BLaER1 treated with 17β-estradiol and CSF1 and Interleukin-3, amounts not matched to agents 10 nM and 100 nM (cell line): ENCODE measurements around the gene ARHGAP26.

ENCODE experiments used
- H3K27ac ChIP-seq, 11 experiments: shearing (Covaris generic); formaldehyde crosslinking; 2 replicates each; pipeline ENCODE4 v1.8.1; 2022
- H3K27me3 ChIP-seq, 11 experiments: shearing (Covaris generic); formaldehyde crosslinking; 2 replicates each; pipeline ENCODE4 v1.8.1; 2022
- H3K36me3 ChIP-seq, 11 experiments: shearing (Covaris generic); formaldehyde crosslinking; 2 replicates each; pipeline ENCODE4 v1.8.1; 2022
- H3K4me1 ChIP-seq, 10 experiments: shearing (Covaris generic); formaldehyde crosslinking; 2 replicates each; pipeline ENCODE4 v1.8.1; 2022
- H3K4me2 ChIP-seq, 11 experiments: shearing (Covaris generic); formaldehyde crosslinking; 2 replicates each; pipeline ENCODE4 v1.8.1; 2022
- H3K4me3 ChIP-seq, 10 experiments: shearing (Covaris generic); formaldehyde crosslinking; 2 replicates each; pipeline ENCODE4 v1.8.1; 2022
- H3K9ac ChIP-seq, 11 experiments: shearing (Covaris generic); formaldehyde crosslinking; 2 replicates each; pipeline ENCODE4 v1.8.1; 2022
- H3K9me3 ChIP-seq, 11 experiments: shearing (Covaris generic); formaldehyde crosslinking; replicated peaks in 1 of 11; 2 replicates each; pipeline ENCODE4 v1.8.1; 2022
- H4K20me1 ChIP-seq, 11 experiments: shearing (Covaris generic); formaldehyde crosslinking; 2 replicates each; pipeline ENCODE4 v1.8.1; 2022
- Cebpa-rat ChIP-seq, 11 experiments: shearing (Covaris generic); IDR thresholded peaks; 2 replicates each; pipeline ENCODE4 v1.8.1; 2022

The ARHGAP26 gene

DNA sequence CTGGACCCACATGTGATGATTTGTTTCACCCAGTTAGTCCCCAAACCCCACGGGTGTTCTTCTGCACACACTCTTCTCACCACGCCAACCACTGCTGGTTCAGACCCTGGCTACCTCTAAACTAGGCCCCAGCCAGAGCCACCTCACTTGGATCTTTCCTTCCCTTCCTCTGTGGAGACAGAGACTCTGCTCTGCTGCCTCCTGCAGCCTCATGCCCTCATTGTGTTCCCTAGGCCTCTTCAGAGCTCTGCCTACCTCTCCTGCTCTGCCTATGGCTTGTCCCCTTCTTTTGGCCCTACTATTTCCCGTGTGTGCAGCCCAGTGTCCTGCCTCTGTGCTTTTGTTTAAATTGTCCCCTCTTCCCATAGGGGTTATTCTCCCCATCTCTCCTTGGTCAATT lies 79.7 kb downstream of the ARHGAP26 start:
- peaks cover 0 to 2% (median 0%) of the 10 kb centered on the region in 11 experiments; a peak in 2 of 22 replicates for H3K9me3 ChIP-seq
- TF ChIP-seq Cebpa-rat (IDR thresholded peaks at IDR 0.05): no peak
- no peak overlapping the region for H3K4me3 ChIP-seq
- peaks cover 31 to 100% (median 49%) of the 10 kb centered on the region in 10 experiments for H3K4me1 ChIP-seq
- no peaks in the 10 kb centered on the region for H3K27me3 ChIP-seq
- H4K20me1 ChIP-seq: peaks cover 0 to 99% (median 46%) of the 10 kb centered on the region in 11 experiments; a peak in 16 of 22 replicates
- H3K9ac ChIP-seq: peak overlapping the region in 2 of 11 experiments; percentile 12 to 21; a peak in 3 of 22 replicates
- H3K36me3 ChIP-seq: peaks cover 0 to 12% (median 0%) of the 10 kb centered on the region in 11 experiments; a peak in 3 of 22 replicates
- peak overlapping the region in 7 of 11 experiments; percentile 3 to 98 (median 93); a peak in 10 of 22 replicates for H3K4me2 ChIP-seq
- H3K27ac ChIP-seq: peak overlapping the region in 6 of 11 experiments; percentile 4 to 90 (median 14); a peak in 6 of 22 replicates

DNA sequence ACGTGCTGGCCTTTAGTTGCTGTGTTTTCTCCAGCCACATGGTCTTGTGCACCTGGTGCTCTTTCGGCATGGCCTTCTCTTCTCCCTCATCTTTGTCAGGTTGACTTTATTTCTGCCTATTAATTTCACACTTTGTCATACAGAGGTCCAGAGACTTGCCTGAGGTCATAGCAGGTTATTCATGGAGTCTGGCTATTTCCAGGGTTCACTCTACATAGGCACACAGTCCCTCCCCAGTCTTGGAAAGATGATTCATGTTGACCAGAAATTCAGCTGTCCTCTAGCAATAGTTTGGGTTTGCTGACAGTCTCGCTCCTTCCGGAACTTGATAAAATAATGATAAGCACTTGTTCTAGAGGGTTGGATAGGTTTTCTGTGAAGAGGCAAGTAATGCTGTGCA lies 81.6 kb downstream of the ARHGAP26 start:
- Histone ChIP-seq H3K9me3 (peaks cover 0 to 21% (median 0%) of the 10 kb centered on the region in 11 experiments; a peak in 2 of 22 replicates), H3K4me3 (no peak overlapping the region), H3K27me3 (no peaks in the 10 kb centered on the region), H3K9ac (no peak overlapping the region), H3K27ac (no peak overlapping the region), H3K4me2 (peak overlapping the region in 3 of 11 experiments; percentile 51 to 69 (median 60); a peak in 6 of 22 replicates), H4K20me1 (peaks cover 0 to 99% (median 63%) of the 10 kb centered on the region in 11 experiments; a peak in 16 of 22 replicates), H3K36me3 (peaks cover 0 to 27% (median 0%) of the 10 kb centered on the region in 11 experiments; a peak in 3 of 22 replicates), H3K4me1 (peaks cover 13 to 95% (median 33%) of the 10 kb centered on the region in 10 experiments)
- TF ChIP-seq Cebpa-rat (IDR thresholded peaks at IDR 0.05): no peak

DNA sequence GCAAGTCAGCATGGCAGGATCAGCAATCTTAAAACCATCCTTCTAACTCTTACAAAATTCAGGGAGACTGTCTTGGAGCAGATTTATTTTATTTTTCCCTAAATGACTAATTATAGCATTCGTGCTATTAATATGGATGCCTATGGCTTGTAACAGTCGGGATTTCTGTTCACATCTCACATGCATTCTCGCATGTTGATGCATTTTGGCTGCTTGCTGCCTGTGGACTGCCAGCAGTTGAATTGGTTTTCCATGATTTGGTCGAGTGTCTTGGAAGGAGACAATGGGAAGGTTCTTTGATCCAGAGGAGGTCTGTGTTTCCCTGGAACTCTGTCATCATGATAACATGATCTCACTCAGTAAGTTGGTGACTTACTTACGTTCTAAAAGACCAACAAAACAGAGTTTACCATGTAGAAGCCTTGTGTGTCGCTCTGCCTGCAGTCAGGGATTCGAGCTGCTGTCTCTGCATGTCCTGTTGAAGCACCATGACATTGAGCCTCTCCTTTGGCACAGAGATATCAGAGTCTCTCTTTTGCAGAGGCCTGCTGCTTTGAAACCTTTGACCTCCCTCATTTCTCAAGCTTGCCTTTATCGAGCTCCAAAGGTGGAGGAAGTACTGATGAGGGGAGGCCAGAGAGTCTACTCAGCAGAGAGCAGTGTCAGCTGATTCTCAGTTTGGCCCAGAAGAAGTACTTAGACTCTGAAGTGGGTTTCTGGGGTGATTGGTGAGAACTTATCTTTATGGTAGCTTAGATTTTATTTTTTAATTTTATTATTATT lies 82.4 kb downstream of the ARHGAP26 start:
- peaks cover 0 to 32% (median 0%) of the 10 kb centered on the region in 11 experiments; a peak in 3 of 22 replicates for H3K36me3 ChIP-seq
- peaks cover 3 to 100% (median 72%) of the 10 kb centered on the region in 11 experiments; a peak in 17 of 22 replicates for H4K20me1 ChIP-seq
- H3K27me3 ChIP-seq: no peaks in the 10 kb centered on the region
- H3K4me3 ChIP-seq: no peak overlapping the region
- H3K9ac ChIP-seq: no peak overlapping the region
- no peak overlapping the region for H3K27ac ChIP-seq
- H3K4me2 ChIP-seq: peak overlapping the region in 3 of 11 experiments; percentile 51 to 69 (median 60); a peak in 6 of 22 replicates
- no peak for TF ChIP-seq Cebpa-rat (IDR thresholded peaks at IDR 0.05)
- peaks cover 4 to 95% (median 25%) of the 10 kb centered on the region in 10 experiments; a peak in 18 of 20 replicates for H3K4me1 ChIP-seq
- peaks cover 0 to 21% (median 0%) of the 10 kb centered on the region in 11 experiments; a peak in 2 of 22 replicates for H3K9me3 ChIP-seq

DNA sequence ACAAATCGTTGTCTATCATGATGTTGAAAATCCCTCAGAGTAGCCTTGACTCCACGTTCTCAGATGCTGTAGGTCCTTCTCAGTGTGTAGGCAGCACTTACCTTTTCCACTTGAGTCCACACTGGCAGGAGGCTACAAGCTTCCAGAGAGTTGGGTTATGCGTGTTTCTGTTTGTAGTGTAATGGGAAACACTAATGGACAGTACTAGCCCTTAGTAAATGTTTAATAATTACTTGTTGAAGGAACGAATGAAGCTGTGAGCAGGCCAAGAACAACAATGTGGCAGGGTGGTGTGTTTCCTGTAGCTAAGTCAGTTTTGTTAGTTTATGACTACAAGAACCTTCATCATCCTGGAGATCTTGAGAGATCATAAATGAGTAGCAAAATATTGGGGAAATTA lies 83.5 kb downstream of the ARHGAP26 start:
- peak overlapping the region in 3 of 11 experiments; percentile 51 to 69 (median 60); a peak in 6 of 22 replicates for H3K4me2 ChIP-seq
- no peaks in the 10 kb centered on the region for H3K27me3 ChIP-seq
- H3K36me3 ChIP-seq: peaks cover 0 to 32% (median 0%) of the 10 kb centered on the region in 11 experiments; a peak in 3 of 22 replicates
- no peak overlapping the region for H3K27ac ChIP-seq
- no peak for TF ChIP-seq Cebpa-rat (IDR thresholded peaks at IDR 0.05)
- peaks cover 0 to 21% (median 0%) of the 10 kb centered on the region in 11 experiments; a peak in 2 of 22 replicates for H3K9me3 ChIP-seq
- H3K9ac ChIP-seq: no peak overlapping the region
- H3K4me3 ChIP-seq: no peak overlapping the region
- H3K4me1 ChIP-seq: peaks cover 0 to 92% (median 15%) of the 10 kb centered on the region in 10 experiments; a peak in 14 of 20 replicates
- peaks cover 3 to 100% (median 83%) of the 10 kb centered on the region in 11 experiments; a peak in 18 of 22 replicates for H4K20me1 ChIP-seq

DNA sequence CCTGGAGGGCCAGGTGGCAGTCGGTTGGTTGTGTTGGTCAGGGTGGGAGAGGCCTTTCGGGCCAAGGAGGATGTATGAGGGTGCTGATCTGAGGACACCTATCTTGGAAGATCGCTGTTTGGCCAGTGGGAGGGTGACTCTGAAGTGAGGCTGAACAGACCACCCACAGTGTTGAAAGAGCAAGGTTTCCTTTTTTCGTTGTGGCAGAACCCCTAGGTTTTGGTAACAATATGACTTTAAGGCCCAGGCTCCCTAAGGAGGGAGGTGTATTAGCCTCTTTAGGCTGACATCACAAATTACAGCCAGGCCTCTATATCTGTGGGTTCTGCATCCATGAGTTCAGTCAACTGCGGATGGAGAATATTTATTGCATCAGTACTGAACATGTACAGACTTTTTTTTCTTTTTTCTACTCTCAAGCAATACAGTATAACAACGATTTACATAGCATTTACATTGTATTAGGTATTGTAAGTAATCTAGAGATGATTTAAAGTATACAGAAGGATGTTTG lies 86.1 kb downstream of the ARHGAP26 start:
- TF ChIP-seq Cebpa-rat (IDR thresholded peaks at IDR 0.05): no peak
- no peak overlapping the region for H3K27ac ChIP-seq
- no peaks in the 10 kb centered on the region for H3K27me3 ChIP-seq
- H3K4me3 ChIP-seq: no peak overlapping the region
- peaks cover 0 to 21% (median 0%) of the 10 kb centered on the region in 11 experiments; a peak in 2 of 22 replicates for H3K9me3 ChIP-seq
- peaks cover 8 to 91% (median 18%) of the 10 kb centered on the region in 10 experiments for H3K4me1 ChIP-seq
- H4K20me1 ChIP-seq: peaks cover 3 to 100% (median 90%) of the 10 kb centered on the region in 11 experiments; a peak in 19 of 22 replicates
- peaks cover 0 to 32% (median 0%) of the 10 kb centered on the region in 11 experiments; a peak in 3 of 22 replicates for H3K36me3 ChIP-seq
- H3K4me2 ChIP-seq: peak overlapping the region in 4 of 11 experiments; percentile 3 to 38 (median 14); a peak in 2 of 22 replicates
- no peak overlapping the region for H3K9ac ChIP-seq

DNA sequence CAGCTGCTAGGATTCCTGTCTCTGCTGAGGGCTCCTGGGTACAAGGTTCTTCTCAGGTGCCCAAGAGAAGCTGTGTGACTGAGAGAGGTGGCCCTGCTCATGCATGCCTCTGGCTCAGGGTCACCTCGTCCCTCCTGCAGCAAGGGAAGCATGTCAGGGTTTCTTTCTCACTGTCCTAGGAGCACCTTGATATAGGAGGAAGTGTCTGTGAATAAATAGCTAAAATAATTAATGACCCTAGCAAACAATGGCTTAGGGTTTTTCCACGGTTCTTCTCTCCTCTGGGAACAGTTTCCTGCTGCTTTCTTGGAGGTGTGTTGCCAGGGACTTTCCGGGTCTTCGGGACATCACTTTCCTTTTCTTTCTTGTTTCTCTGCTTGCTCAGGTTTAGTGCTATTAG lies 87.2 kb downstream of the ARHGAP26 start:
- peak overlapping the region in 2 of 11 experiments; percentile 16 to 42; a peak in 3 of 22 replicates for H3K4me2 ChIP-seq
- H4K20me1 ChIP-seq: peaks cover 3 to 100% (median 91%) of the 10 kb centered on the region in 11 experiments; a peak in 19 of 22 replicates
- H3K4me3 ChIP-seq: no peak overlapping the region
- no peak overlapping the region for H3K27ac ChIP-seq
- no peaks in the 10 kb centered on the region for H3K27me3 ChIP-seq
- peaks cover 0 to 21% (median 0%) of the 10 kb centered on the region in 11 experiments; a peak in 2 of 22 replicates for H3K9me3 ChIP-seq
- H3K4me1 ChIP-seq: peaks cover 15 to 91% (median 27%) of the 10 kb centered on the region in 10 experiments
- TF ChIP-seq Cebpa-rat (IDR thresholded peaks at IDR 0.05): no peak
- H3K36me3 ChIP-seq: peaks cover 0 to 27% (median 0%) of the 10 kb centered on the region in 11 experiments; a peak in 2 of 22 replicates
- H3K9ac ChIP-seq: 0 out of 22 replicates have a peak overlapping the region, but pooled peaks of 1 of the 11 experiments have one; percentile 28

DNA sequence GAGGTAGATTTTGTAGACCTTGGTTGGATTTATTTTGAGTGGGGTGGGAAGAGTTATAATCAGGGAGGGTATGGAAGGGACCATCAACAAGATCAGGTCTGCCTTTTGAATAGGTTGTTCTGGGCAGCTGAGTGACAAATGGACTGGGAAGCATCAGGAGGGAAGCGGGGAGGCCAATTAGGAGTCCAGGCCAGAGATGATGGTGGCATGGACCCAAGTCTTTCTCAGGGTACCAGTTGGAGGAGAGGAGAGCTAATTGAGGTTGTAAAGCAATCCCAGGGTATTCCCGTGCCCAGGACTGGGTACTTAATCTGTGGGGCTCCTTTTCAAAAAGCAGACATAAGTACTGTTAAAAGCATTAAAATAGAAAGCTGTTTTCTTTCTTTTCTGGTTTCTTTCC lies 88.9 kb downstream of the ARHGAP26 start:
- no peak overlapping the region for H3K4me3 ChIP-seq
- no peak overlapping the region for H3K27ac ChIP-seq
- H4K20me1 ChIP-seq: peaks cover 3 to 100% (median 90%) of the 10 kb centered on the region in 11 experiments; a peak in 20 of 22 replicates
- TF ChIP-seq Cebpa-rat (IDR thresholded peaks at IDR 0.05): no peak
- H3K36me3 ChIP-seq: peaks cover 0 to 27% (median 0%) of the 10 kb centered on the region in 11 experiments; a peak in 3 of 22 replicates
- peak overlapping the region in 1 of 11 experiments; percentile 33; a peak in 1 of 22 replicates for H3K4me2 ChIP-seq
- peaks cover 15 to 91% (median 27%) of the 10 kb centered on the region in 10 experiments for H3K4me1 ChIP-seq
- no peak overlapping the region for H3K9ac ChIP-seq
- no peaks in the 10 kb centered on the region for H3K27me3 ChIP-seq
- H3K9me3 ChIP-seq: peaks cover 0 to 21% (median 0%) of the 10 kb centered on the region in 11 experiments; a peak in 2 of 22 replicates

DNA sequence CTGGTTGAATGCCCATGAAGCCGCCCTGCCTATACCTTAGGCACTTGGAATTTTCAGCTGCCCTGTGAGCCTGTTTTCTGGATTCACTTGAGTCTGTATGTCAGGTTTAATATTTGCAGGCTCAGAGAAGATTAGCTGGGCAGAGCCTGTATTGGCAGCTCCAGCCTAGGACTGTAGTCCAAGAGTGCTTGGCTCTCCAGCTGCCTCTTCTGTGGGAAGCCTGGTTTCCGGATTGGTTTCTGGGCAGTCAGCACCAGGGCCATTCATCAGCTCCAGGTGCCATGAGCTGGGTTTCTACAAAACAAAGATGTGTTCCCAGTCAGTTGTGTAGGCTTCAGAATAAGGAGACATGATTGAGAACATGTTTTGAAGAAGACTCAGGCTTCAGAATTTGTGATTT lies 90.1 kb downstream of the ARHGAP26 start:
- peaks cover 15 to 91% (median 27%) of the 10 kb centered on the region in 10 experiments for H3K4me1 ChIP-seq
- peak overlapping the region in 9 of 11 experiments; percentile 64 to 86 (median 75); a peak in 14 of 22 replicates for H3K4me2 ChIP-seq
- peaks cover 0 to 20% (median 0%) of the 10 kb centered on the region in 11 experiments; a peak in 3 of 22 replicates for H3K36me3 ChIP-seq
- H3K4me3 ChIP-seq: no peak overlapping the region
- H3K27me3 ChIP-seq: no peaks in the 10 kb centered on the region
- peaks cover 0 to 15% (median 0%) of the 10 kb centered on the region in 11 experiments; a peak in 2 of 22 replicates for H3K9me3 ChIP-seq
- H3K9ac ChIP-seq: no peak overlapping the region
- H3K27ac ChIP-seq: no peak overlapping the region
- H4K20me1 ChIP-seq: peaks cover 3 to 100% (median 94%) of the 10 kb centered on the region in 11 experiments; a peak in 20 of 22 replicates
- TF ChIP-seq Cebpa-rat (IDR thresholded peaks at IDR 0.05): no peak
